Small intestine (tissue), 4 donors: ENCODE measurements around the gene SPDYE5. TPM values are rescaled to one million over a fixed set of nuclear protein-coding genes. Genes with fewer than 3 reads are reported as not detected.

Source experiments
- polyA plus RNA-seq, 4 donors: library from polyadenylated mRNA; stranded (reverse) in 3 of 4; unstranded in 1 of 4; fragments of 200-250 nt in 3 of 4; fragments of 120-200 nt in 1 of 4; gene quantifications; one replicate each; pipeline versions ENCODE4 v1.2.1 to v1.2.3, GENCODE V29; 2013
- donor health status: healthy with polysubstance abuse.
- donor health status: Bipolar disorder and iron deficiency.
- donor health status: healthy.

Gene SPDYE5
- polyA plus RNA-seq, 4 donors = 1.9 TPM; not detected in 3

Other genes starting within 250 kb of the SPDYE5 start
- 1 to 10 TPM; 2.1 to 4.6 (median 3.0) TPM for gene TRIM73, start 96.7 kb upstream of the SPDYE5 start, polyA plus RNA-seq
- gene POM121C, start 6.0 kb upstream of the SPDYE5 start, polyA plus RNA-seq = 10 to 100 TPM in 2 of 4 donors, 1 to 10 TPM in 2; 7.0 to 33.8 (median 13.0) TPM
- 1 to 10 TPM in 3 of 4 donors, under 1 TPM in 1; 0.22 to 7.1 (median 2.2) TPM for gene HIP1, start 246.6 kb downstream of the SPDYE5 start, polyA plus RNA-seq